Limb (tissue), 2 donors: Measurements from ENCODE around the gene PLEKHG5.

Experiments
- DNase-seq, 2 donors: peaks; one replicate each; pipeline ENCODE4 v3.0.0-alpha.2; 2016; ENCODE audit errors: extremely low spot score in 2 of 2

Gene PLEKHG5

DNA sequence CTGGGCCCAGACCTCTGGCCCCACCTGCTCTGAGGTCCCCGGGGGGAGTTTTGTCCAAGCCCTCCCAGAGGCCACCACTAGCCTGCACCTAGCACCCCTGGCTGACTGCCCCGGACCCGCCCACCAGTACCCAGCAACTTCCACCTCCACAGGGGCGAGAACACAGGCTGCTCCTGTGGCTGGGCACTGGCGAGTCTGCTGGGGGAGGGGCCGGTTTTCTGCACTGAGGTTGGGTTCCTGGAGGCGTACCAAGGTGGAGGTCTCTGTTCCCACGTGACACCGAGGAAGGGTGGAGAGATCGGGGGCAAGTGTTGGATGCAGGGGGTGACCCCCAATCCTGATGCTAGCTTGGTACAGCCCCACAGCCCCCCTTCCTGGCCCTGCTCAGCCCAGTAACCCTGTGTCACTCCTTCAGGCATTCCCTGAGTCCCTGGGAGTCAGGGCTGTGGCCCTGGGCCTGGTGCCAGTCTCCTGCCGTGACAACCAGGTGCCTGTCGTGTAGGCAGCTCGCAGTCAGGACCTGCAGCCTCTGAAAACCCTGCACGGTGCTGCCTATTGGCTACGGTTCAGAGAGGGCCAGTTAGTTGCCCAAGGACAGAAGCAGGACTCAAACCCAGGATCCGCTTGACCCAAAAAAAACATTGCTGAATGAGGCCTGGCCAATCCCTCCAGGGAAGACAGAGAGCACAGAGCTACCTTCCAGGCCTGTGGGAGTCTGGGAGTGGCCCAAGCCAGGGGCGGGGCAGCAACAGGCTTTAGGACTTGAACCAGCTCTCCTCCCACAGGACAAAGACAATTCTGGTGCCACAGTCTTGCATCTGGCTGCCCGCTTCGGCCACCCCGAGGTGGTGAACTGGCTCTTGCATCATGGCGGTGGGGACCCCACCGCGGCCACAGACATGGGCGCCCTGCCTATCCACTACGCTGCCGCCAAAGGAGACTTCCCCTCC is 63.8 kb downstream of the PLEKHG5 start:
- DNase-seq = no peak

DNA sequence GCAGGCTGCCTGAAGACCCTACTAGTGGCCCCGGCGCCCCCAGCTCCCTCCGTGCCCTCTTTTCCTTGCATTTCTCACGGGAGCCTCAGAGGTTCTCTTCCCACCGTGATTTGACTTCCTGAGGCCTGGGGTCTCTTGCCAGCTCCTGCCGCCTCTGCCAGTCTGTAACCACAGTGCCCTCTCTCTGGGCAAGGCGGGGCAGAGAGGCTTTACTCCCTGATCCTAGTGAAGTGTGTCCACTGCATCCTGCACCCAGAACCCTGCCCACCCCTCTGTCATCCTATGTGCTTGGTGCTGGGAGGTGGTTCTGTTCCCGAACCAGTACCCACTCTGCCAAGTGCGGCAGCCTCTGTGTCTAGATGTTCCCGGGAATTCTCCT is 64.5 kb downstream of the PLEKHG5 start:
- DNase-seq = no peak

DNA sequence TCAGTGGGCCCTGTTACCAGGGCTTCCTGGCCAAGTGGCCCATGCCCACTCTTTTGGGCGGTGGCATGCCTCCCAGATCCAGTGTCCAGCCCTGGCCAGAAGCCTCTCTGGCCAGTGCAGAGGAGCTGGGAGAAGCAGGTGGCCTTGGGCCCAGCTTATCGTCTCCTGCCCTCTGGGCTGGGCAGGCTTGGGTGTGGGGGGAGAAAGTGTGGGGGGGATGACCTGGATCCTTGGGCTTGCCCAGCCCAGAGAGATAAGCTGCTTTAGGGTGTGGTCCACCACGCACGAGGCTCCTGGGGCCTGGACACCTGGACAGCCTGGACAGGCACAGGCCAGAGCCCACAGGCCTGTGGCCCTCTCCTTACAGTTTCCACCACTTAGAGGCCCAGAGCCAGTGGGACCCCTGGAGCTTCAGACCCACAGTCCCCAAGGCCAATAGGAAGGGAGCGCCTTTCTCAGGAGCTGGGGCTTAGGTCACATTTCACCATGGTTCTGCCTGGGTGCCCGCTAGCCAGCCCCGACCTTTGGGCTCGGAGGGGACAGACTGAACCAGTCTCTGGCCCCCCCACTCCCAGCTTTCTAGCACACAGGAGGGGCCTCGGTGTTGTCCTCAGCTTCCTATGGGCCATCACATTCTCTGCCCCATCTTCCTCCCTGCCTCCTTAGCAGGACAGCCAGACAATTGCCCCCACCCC is 65.0 kb downstream of the PLEKHG5 start:
- DNase-seq = no peak

DNA sequence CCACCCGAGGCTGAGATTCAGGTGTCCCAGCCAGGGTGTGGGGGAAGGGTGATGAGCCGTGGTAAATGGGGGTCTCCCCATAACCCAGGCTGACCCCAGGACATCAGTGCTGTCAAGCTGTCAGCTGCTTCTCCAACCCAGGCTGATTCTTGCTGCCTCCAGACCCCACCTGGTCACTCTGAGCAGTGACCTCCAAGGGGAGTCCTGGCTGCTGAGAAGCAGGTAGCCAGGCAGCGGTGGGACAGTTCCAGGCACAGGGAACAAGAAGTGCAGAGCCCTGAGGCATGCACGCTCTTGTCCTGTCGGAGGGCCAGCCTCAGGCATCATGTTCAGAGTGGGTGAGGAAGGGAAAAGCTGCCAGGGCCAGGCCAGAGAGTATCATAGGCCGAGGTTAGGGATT is 65.8 kb downstream of the PLEKHG5 start:
- DNase-seq = no peak

DNA sequence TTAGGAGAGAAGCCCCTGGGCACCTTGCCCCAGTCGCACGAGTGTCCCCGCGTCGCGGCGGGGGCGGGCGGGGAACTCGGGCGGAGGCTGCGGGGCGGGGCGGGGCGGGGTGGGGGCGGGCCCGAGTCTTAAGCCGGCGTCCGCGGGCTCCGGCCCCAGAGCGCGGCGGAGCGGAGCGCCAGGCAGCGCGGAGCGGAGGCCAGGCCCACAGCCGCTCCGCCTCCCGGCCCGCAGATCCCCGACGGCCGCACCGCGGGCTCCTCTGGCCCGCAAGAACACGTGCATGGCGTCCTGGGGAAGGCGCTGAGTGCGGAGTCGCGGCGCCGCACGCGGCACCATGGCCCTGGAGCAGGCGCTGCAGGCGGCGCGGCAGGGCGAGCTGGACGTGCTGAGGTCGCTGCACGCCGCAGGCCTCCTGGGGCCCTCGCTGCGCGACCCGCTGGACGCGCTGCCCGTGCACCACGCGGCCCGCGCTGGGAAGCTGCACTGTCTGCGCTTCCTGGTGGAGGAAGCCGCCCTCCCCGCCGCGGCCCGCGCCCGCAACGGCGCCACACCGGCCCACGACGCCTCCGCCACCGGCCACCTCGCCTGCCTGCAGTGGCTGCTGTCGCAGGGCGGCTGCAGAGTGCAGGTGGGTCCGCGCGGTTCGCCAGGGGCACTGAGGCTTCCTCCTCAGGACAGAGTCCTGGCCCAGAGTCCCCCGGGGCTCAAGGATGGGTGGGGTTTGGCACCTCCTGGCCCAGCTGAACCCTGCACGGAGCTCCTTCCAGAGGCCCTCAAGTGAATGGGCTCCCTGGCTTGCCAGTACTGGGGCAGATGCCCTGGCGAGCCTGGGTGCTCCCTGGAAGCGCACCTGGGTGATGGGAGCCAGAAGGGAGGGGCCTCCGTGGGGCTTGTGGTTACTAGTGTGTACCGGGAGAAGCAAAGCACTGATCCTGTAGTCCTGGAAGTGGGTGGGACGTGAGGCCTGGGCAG is 66.6 kb downstream of the PLEKHG5 start, which contains the start of gene ESPN:
ESPN (plus strand) TSS at position 158 of the 975 bp plus-strand sequence; CDS start at position 338, 180 bp downstream.
- DNase-seq = no peak

DNA sequence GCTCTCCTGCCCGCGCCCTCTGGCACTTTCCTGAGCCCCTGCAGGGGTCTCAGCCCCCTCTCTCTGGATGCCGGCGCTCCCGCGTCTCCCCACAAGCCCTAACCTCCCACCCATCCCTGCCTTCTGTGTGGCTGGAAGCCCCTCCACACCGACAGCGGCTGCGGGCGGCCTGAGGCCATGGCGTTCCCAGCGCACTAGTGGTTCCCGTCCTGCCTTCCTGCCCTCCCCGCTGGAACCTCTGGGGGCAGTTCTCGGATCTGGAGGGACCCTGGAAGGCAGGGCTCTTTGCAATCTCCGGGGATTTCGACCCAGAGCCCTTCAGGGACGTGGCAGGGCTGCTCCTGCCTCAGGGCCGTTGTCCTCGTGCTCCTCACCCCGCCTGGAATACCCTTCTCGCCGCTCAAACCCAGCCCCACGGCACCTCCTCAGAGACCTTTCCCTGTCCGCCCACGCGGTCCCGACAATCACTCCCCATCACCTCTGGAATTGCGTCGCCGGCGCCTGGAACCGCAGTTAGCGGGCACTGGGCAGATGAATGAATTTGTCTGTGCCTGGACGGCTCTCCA is 67.4 kb downstream of the PLEKHG5 start:
- DNase-seq = no peak

DNA sequence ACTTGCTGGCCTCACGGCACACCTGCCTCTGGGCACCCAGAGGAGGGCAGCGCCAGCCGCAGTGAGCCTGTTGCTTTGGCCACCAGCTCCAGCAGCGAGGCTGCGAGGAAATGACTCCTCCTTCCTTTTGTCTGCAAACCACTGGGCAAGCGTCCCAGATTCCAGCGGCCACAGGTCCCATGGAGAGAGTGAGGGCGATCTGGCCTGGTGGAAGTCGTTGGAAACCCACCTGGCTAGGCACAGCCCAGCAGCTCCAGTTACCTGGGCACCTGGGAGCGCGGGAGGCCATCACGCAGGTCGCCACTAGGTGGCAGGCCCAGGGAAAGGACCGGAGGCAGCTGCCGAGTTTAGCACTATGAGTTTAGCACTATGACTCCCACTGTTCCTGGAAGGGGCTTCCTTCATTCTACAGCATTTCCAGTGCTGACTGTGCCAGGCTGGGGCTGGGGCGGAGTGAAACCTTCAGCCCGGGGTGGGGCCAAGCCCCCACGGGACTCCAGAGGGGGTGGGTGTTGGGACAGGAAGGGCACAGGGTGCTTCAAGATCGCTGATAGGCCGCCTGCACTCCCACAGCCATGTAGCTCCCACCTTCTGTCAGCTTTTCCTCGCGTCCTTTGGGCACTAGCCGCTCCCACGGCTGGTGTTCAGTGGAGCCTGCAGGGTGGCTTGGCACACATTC is 68.0 kb downstream of the PLEKHG5 start:
- DNase-seq = no peak

DNA sequence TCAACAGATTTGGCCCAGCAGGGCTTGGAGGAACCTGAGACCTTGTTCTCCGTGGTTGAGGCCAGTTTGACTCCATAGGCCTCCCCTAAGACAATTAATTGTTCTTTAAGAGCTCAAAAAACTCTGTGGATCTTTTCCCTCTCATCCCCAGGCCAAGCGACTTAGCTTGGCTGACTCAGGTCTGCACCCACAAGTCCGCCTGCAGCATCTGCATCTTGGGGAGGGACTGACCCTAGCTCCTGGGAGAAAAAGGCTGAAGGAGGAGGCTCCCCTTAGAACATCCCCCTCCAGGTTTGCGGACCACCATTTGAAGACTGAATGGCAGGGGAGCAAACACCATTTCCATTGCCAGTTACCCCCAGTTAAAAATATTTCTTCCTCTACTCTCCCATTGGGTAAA is 70.2 kb downstream of the PLEKHG5 start:
- DNase-seq = no peak

DNA sequence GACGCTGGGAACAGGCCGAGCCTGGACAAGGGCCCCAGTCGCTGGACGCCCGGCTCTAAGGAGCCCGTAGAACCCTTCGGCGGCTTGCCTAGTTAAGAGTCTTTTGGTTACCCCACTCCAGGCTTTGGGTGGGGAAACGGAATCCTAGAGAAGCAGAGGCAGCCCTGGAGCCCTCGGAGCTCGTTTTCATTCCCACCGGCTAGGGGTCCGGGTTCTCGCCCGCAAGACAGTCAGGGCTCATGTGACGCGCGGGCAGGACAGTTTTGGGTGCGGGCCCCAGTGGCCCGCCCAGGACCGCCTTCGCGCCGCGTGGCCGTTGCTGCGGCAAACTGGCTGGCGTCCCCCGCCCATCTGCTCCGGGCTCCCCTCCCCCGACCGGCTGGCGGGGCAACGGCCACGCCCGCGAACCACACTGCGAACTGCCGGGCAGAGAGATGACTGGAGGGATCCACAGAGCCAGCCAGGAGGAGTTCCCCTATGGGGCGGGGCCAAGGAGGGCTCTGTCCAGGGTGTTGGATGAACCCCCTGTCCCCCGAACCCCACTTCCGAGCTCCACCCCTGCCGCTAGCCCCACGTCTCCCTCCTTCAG is 70.9 kb downstream of the PLEKHG5 start:
- DNase-seq = no peak

DNA sequence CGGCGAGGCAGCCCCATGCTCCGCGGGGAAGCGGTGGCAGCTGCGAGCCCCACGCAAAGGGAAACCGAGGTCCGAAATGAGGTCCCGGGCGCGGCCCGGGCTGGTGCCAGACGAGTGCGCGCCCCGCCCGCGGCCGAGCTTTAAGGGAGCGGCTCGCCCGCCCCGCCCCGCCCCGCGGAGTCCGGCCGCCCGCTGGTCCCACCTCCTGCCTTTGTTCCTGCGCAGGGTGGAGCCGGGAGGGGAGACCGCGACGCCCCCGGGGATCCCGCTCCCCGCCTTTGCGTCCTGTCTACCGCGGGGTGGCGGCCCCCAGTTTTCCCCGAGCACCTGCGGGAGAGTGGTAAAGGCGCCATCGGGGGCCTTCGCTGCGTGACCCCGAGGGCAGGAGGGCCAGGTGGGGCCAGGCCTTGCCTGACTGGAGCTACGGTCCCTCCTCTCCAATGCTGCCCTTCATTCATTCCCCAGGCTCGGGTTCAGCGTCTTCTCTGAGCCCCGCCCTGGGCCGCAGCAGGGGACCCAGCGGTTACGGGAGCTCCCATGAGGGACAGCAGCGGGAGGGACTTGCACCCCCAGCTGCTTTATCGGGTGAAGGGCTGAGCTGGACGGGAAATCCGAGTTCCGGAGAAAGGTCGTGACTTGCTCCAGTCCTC is 71.5 kb downstream of the PLEKHG5 start, which contains the start of gene HES2:
HES2 (minus strand) TSS at position 116 of the 650 bp plus-strand sequence; CDS start at position 17, 99 bp downstream.
- DNase-seq = no peak

DNA sequence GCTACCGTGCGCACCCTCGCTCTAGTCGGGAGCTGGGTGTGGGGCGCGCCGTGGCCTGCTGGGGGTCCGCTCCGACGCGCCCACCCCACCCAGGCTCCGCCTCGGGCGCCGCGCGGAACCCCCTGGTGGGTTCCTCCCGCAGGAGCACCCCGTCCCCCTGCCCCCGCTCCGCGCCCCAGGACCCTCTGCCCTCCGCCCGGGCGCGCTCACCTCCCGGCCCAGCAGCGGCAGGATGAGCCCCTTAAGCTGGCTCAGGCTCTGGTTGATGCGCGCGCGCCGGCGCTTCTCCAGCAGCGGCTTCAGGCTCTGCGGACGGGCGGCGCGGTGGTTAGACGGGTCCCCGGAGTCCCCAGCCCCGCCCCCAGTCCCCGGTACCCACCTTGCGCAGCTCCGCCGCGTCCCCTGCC is 72.1 kb downstream of the PLEKHG5 start:
- no peak for DNase-seq

DNA sequence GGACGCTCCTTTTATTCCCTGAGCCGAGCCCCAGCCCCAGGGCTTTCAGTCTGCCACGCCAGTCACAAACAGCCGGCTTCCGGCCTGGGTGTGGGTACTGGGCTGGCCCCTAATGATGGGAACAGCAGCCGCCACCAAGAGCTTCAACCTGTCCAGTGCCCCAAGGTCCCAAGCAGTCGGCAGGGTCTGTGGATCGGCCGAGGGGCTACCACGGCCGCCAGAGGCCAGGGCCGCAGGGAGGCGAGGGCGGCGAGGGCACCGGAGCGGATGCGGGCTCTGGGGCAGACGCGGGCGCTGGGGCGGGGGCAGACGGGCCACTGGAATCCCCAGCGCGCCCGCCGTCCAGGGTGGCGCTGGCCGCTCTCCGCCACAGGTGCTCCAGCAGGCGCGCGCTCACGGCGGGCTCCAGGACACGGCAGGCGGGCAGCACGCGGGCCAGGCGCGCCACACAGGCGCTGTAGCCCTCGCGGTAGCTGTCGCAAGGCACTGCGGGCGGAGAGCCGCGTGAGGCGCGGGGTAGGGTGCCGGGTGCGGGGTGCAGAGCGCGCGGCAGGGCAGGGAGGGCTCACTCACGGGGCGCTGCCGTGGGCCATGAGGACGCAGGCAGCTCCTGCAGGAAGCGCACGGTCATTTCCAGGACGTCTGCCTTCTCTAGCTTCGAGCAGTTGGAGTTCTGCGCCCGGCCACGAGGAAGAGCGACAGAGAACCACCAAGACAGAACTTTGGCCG is 72.6 kb downstream of the PLEKHG5 start:
- no peak for DNase-seq

DNA sequence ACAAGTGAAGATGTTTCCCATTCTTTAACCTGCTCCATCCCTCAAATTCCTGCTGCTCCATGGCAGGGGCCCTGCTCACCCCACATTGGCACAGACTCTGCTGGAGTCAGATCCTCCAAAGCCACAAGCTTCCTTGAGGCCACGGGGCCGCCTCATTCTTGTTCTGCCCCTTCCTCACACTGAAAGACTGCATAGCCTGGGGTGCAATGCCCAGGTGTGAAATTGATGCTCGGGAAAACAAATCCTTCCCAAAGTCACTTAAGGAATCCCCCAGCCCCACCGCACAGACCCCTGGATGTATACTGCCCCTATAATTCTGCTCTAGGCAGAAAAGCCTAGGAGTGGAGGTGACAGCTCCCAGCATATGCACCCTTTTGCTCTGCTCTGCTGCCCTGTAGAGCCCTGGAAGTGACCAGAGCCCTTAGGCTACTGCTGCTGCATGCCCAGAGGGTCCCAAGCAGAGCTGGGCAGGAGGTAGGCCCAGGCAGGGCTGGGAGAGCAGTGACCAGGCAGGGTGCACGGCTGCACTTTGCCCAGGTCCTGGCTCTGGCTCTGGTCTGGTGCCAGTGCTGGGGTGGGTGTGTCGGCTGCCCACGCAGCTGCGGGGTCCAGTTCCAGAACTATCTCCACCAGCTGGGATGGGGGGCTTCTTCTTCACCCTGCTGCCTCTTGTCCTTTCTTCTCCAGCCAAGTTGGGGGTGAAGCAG is 73.4 kb downstream of the PLEKHG5 start:
- DNase-seq = no peak
